ENCODE results near the gene VPS25. TPM values are rescaled to one million over a fixed set of nuclear protein-coding genes. Genes with fewer than 3 reads are reported as not detected.

The VPS25 gene
- total and polyA plus RNA-seq, 9 of the 15 experiments (the other 6 are each of a cell fraction or from before 2014, with no cell fraction given): 123 to 352 (median 180) TPM

DNA sequence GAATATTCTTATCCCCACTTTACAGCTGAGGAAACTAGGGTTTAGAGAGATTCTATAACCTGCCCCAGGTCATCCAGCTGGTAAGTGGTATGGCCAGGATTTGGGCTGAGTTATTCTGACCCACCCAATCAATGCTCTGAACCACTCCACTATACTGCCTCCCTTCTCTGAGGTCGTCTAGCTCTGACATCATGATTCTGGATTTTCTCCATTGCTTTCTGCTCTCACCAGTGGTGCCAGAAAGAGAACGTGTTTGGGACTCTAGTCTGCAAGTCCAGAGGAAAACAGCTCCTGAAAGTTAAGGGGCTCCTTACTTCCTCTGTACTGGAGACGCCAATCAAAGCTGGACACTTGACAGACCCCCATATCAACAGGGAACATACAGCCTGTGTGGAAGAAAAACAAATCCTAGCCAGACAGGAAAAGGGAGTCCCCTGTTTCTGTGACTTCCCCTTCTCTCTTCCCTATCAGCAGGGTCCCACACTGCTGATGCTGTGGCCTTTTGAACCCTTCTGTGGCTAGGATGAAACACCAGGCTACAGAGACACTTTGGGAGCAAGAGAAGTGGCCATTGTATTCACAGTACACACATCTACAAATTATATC lies 22.4 kb upstream of the VPS25 start (continued):
- TF ChIP-seq, protein P1, sequence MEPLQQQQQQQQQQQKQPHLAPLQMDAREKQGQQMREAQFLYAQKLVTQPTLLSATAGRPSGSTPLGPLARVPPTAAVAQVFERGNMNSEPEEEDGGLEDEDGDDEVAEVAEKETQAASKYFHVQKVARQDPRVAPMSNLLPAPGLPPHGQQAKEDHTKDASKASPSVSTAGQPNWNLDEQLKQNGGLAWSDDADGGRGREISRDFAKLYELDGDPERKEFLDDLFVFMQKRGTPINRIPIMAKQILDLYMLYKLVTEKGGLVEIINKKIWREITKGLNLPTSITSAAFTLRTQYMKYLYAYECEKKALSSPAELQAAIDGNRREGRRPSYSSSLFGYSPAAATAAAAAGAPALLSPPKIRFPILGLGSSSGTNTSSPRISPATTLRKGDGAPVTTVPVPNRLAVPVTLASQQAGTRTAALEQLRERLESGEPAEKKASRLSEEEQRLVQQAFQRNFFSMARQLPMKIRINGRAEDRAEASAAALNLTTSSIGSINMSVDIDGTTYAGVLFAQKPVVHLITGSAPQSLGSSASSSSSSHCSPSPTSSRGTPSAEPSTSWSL (CRISPR knock-in tag; IDR thresholded peaks at IDR 0.05; ENCODE audit: borderline replicate concordance): no peak
- TF ChIP-seq, protein P2, sequence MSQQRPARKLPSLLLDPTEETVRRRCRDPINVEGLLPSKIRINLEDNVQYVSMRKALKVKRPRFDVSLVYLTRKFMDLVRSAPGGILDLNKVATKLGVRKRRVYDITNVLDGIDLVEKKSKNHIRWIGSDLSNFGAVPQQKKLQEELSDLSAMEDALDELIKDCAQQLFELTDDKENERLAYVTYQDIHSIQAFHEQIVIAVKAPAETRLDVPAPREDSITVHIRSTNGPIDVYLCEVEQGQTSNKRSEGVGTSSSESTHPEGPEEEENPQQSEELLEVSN (IDR thresholded peaks at IDR 0.05; ENCODE audit: borderline replicate concordance in 1 of 2, extremely low read depth in 1 of 2, insufficient read depth in 1 of 2, insufficient read length in 1 of 2, low read depth in 1 of 2, low read length in 1 of 2, poor library complexity in 1 of 2, severe bottlenecking in 1 of 2): no peak
- TF ChIP-seq, protein P3, sequence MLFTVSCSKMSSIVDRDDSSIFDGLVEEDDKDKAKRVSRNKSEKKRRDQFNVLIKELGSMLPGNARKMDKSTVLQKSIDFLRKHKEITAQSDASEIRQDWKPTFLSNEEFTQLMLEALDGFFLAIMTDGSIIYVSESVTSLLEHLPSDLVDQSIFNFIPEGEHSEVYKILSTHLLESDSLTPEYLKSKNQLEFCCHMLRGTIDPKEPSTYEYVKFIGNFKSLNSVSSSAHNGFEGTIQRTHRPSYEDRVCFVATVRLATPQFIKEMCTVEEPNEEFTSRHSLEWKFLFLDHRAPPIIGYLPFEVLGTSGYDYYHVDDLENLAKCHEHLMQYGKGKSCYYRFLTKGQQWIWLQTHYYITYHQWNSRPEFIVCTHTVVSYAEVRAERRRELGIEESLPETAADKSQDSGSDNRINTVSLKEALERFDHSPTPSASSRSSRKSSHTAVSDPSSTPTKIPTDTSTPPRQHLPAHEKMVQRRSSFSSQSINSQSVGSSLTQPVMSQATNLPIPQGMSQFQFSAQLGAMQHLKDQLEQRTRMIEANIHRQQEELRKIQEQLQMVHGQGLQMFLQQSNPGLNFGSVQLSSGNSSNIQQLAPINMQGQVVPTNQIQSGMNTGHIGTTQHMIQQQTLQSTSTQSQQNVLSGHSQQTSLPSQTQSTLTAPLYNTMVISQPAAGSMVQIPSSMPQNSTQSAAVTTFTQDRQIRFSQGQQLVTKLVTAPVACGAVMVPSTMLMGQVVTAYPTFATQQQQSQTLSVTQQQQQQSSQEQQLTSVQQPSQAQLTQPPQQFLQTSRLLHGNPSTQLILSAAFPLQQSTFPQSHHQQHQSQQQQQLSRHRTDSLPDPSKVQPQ (CRISPR knock-in tag; IDR thresholded peaks at IDR 0.05; ENCODE audit: borderline replicate concordance): 0 out of 2 replicates have a peak, but pooled peaks have one; percentile 61
- TF ChIP-seq, protein P4, sequence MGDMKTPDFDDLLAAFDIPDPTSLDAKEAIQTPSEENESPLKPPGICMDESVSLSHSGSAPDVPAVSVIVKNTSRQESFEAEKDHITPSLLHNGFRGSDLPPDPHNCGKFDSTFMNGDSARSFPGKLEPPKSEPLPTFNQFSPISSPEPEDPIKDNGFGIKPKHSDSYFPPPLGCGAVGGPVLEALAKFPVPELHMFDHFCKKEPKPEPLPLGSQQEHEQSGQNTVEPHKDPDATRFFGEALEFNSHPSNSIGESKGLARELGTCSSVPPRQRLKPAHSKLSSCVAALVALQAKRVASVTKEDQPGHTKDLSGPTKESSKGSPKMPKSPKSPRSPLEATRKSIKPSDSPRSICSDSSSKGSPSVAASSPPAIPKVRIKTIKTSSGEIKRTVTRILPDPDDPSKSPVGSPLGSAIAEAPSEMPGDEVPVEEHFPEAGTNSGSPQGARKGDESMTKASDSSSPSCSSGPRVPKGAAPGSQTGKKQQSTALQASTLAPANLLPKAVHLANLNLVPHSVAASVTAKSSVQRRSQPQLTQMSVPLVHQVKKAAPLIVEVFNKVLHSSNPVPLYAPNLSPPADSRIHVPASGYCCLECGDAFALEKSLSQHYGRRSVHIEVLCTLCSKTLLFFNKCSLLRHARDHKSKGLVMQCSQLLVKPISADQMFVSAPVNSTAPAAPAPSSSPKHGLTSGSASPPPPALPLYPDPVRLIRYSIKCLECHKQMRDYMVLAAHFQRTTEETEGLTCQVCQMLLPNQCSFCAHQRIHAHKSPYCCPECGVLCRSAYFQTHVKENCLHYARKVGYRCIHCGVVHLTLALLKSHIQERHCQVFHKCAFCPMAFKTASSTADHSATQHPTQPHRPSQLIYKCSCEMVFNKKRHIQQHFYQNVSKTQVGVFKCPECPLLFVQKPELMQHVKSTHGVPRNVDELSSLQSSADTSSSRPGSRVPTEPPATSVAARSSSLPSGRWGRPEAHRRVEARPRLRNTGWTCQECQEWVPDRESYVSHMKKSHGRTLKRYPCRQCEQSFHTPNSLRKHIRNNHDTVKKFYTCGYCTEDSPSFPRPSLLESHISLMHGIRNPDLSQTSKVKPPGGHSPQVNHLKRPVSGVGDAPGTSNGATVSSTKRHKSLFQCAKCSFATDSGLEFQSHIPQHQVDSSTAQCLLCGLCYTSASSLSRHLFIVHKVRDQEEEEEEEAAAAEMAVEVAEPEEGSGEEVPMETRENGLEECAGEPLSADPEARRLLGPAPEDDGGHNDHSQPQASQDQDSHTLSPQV (IDR thresholded peaks at IDR 0.05): no peak
- TF ChIP-seq ZNF431 (CRISPR knock-in tag; IDR thresholded peaks at IDR 0.05) (no peak), ZNF589 (CRISPR knock-in tag; IDR thresholded peaks at IDR 0.05; ENCODE audit: low read depth) (no peak), CBX3 (IDR thresholded peaks at IDR 0.05; ENCODE audit: borderline replicate concordance in 1 of 2, low read length in 2 of 2) (peak in 1 of 2 experiments; percentile 34; a peak in 1 of 3 replicates), SP1 (CRISPR knock-in tag; IDR thresholded peaks at IDR 0.05) (0 out of 2 replicates have a peak, but pooled peaks have one; percentile 32), BRF1 (IDR thresholded peaks at IDR 0.05; ENCODE audit: borderline replicate concordance, extremely low read depth, insufficient read length) (no peak)
- TF ChIP-seq, protein P5, sequence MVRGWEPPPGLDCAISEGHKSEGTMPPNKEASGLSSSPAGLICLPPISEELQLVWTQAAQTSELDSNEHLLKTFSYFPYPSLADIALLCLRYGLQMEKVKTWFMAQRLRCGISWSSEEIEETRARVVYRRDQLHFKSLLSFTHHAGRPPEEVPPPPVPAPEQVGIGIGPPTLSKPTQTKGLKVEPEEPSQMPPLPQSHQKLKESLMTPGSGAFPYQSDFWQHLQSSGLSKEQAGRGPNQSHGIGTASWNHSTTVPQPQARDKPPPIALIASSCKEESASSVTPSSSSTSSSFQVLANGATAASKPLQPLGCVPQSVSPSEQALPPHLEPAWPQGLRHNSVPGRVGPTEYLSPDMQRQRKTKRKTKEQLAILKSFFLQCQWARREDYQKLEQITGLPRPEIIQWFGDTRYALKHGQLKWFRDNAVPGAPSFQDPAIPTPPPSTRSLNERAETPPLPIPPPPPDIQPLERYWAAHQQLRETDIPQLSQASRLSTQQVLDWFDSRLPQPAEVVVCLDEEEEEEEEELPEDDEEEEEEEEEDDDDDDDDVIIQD (CRISPR knock-in tag; IDR thresholded peaks at IDR 0.05): no peak
